Body of pancreas (tissue), 4 donors: ENCODE data around the gene MFAP2.

Source experiments
- POLR2A ChIP-seq, 3 donors: fragments of 450-650 bp; IDR thresholded peaks; one replicate each; pipeline ENCODE4 v1.6.1; 2016; ENCODE audit warnings: antibody characterized with exemption in 3 of 3, mild to moderate bottlenecking in 2 of 3
- TF ChIP-seq, protein P1 (sequence below), 7 experiments: fragments of 450-650 bp in 4 of 7; fragments of 200-600 bp in 3 of 7; sonication (generic) in 3 of 7; IDR thresholded peaks; one replicate each; pipeline ENCODE4 v1.5.1; 2016 to 2019; ENCODE audit warnings: antibody characterized with exemption in 7 of 7

DNA sequence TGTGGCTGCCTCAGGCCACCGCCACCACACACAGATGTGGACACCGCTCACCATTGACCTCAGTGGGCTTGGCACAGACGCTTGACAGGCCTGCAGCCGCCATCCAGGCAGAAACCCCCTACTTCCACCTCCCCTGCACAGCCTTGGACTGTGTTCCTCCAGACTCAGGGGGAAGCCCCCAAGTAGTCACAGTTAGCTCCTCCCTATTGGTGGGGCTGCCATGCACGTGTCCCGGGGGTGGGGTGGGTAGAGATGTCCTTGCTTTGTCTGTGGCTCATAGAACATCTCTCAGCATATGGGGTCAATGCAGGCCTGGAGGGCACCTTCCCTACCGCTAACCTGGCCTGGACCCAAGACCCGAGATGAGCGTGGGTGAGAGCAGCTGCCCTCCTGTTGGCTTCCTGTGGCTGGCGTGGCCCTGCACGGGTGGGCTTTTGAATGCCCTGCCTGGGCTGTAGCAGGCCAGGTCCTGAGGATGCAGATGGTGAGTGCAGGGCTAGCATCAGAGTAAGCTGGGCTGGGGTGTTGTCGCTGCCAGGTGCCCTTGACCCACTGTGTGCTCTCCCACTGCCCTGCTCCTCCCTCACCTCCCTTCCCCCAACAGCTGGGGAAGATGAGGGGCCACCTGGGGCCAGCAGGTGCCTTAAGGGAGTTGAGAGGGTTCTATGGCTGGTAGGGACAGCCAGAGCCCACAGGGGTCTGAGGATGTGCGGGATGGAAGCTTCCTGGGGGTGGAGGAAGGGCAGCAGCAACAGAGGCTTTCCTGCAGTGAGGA lies 52.5 kb downstream of the MFAP2 start:
- TF ChIP-seq, protein P1, sequence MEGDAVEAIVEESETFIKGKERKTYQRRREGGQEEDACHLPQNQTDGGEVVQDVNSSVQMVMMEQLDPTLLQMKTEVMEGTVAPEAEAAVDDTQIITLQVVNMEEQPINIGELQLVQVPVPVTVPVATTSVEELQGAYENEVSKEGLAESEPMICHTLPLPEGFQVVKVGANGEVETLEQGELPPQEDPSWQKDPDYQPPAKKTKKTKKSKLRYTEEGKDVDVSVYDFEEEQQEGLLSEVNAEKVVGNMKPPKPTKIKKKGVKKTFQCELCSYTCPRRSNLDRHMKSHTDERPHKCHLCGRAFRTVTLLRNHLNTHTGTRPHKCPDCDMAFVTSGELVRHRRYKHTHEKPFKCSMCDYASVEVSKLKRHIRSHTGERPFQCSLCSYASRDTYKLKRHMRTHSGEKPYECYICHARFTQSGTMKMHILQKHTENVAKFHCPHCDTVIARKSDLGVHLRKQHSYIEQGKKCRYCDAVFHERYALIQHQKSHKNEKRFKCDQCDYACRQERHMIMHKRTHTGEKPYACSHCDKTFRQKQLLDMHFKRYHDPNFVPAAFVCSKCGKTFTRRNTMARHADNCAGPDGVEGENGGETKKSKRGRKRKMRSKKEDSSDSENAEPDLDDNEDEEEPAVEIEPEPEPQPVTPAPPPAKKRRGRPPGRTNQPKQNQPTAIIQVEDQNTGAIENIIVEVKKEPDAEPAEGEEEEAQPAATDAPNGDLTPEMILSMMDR (IDR thresholded peaks at IDR 0.05) = no peak
- TF ChIP-seq POLR2A (IDR thresholded peaks at IDR 0.05) = no peak
